Measurements from ENCODE around the gene NFATC1.

NFATC1 gene

DNA sequence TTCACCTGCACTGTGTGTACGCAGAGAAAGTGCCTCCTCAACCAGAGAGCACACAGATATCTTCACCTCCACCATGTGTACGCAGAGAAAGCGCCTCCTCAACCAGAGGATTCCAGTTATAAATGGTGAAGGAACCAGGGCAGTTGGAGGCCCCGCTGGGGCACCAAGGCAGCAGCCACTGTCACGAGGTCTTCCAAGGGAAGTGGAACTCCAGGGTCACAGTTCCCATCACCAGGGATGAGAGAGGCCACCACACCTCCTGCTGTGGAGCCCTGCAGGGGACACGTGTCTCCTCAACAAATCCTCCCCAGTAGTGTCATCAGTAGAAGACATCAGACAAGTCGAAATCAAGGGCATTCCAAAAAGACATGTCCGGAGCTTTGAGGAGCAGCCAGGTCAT lies 28.2 kb upstream of the NFATC1 start:
- TF ChIP-seq ESRRG (CRISPR knock-in tag; IDR thresholded peaks at IDR 0.05) (no peak), TOX (CRISPR knock-in tag; IDR thresholded peaks at IDR 0.05; ENCODE audit: borderline replicate concordance) (no peak), PATZ1 (CRISPR knock-in tag; IDR thresholded peaks at IDR 0.05; ENCODE audit: borderline replicate concordance) (no peak), ZC3H10 (CRISPR knock-in tag; IDR thresholded peaks at IDR 0.05) (no peak), ZNF565 (CRISPR knock-in tag; conservative IDR thresholded peaks at IDR 0.05; ENCODE audit: low read depth) (no peak), ZNF8 (CRISPR knock-in tag; IDR thresholded peaks at IDR 0.05) (no peak), ISL1 (CRISPR knock-in tag; IDR thresholded peaks at IDR 0.05) (no peak), ARNTL (CRISPR knock-in tag; IDR thresholded peaks at IDR 0.05; ENCODE audit: borderline replicate concordance, low read depth) (no peak), ZFP30 (CRISPR knock-in tag; IDR thresholded peaks at IDR 0.05) (no peak), ZFP3 (CRISPR knock-in tag; IDR thresholded peaks at IDR 0.05) (no peak), RARB (CRISPR knock-in tag; IDR thresholded peaks at IDR 0.05) (no peak), CSDC2 (CRISPR knock-in tag; IDR thresholded peaks at IDR 0.05) (no peak), OSR1 (CRISPR knock-in tag; IDR thresholded peaks at IDR 0.05) (no peak), GLIS3 (CRISPR knock-in tag; IDR thresholded peaks at IDR 0.05) (no peak), SNAI2 (CRISPR knock-in tag; IDR thresholded peaks at IDR 0.05) (no peak), ZNF70 (CRISPR knock-in tag; IDR thresholded peaks at IDR 0.05) (no peak)
- TF ChIP-seq, protein P1, sequence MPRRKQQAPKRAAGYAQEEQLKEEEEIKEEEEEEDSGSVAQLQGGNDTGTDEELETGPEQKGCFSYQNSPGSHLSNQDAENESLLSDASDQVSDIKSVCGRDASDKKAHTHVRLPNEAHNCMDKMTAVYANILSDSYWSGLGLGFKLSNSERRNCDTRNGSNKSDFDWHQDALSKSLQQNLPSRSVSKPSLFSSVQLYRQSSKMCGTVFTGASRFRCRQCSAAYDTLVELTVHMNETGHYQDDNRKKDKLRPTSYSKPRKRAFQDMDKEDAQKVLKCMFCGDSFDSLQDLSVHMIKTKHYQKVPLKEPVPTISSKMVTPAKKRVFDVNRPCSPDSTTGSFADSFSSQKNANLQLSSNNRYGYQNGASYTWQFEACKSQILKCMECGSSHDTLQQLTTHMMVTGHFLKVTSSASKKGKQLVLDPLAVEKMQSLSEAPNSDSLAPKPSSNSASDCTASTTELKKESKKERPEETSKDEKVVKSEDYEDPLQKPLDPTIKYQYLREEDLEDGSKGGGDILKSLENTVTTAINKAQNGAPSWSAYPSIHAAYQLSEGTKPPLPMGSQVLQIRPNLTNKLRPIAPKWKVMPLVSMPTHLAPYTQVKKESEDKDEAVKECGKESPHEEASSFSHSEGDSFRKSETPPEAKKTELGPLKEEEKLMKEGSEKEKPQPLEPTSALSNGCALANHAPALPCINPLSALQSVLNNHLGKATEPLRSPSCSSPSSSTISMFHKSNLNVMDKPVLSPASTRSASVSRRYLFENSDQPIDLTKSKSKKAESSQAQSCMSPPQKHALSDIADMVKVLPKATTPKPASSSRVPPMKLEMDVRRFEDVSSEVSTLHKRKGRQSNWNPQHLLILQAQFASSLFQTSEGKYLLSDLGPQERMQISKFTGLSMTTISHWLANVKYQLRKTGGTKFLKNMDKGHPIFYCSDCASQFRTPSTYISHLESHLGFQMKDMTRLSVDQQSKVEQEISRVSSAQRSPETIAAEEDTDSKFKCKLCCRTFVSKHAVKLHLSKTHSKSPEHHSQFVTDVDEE (CRISPR knock-in tag; IDR thresholded peaks at IDR 0.05), result no peak
- no peak for ATAC-seq

DNA sequence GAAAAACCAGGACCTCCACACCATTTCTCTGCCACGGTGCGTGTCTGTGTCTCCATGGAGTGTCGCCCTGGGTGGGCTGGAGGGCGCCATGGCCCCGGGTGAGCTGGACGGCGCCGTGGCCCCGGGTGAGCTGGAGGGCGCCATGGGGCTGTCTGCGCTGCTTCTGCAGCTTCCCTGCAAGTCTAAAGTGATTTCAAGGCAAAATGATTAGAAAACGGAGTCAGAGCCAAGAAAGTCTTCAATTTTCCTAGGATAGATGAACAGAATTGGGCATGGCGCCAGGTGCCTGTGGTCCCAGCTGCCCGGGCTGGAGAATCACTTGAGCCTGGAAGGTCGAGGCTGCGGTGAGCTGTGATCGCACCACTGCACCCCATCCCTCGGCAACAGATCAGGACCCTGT lies 27.7 kb upstream of the NFATC1 start:
- no peak for TF ChIP-seq ESRRG (CRISPR knock-in tag; IDR thresholded peaks at IDR 0.05)
- TF ChIP-seq, protein P1 (CRISPR knock-in tag; IDR thresholded peaks at IDR 0.05), result no peak
- no peak for TF ChIP-seq GLIS3 (CRISPR knock-in tag; IDR thresholded peaks at IDR 0.05)
- no peak for TF ChIP-seq OSR1 (CRISPR knock-in tag; IDR thresholded peaks at IDR 0.05)
- no peak for TF ChIP-seq RARB (CRISPR knock-in tag; IDR thresholded peaks at IDR 0.05)
- TF ChIP-seq ZFP3 (CRISPR knock-in tag; IDR thresholded peaks at IDR 0.05), result no peak
- TF ChIP-seq, protein P2, sequence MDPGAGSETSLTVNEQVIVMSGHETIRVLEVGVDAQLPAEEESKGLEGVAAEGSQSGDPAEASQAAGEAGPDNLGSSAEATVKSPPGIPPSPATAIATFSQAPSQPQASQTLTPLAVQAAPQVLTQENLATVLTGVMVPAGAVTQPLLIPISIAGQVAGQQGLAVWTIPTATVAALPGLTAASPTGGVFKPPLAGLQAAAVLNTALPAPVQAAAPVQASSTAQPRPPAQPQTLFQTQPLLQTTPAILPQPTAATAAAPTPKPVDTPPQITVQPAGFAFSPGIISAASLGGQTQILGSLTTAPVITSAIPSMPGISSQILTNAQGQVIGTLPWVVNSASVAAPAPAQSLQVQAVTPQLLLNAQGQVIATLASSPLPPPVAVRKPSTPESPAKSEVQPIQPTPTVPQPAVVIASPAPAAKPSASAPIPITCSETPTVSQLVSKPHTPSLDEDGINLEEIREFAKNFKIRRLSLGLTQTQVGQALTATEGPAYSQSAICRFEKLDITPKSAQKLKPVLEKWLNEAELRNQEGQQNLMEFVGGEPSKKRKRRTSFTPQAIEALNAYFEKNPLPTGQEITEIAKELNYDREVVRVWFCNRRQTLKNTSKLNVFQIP (CRISPR knock-in tag; IDR thresholded peaks at IDR 0.05; ENCODE audit: borderline replicate concordance, low read depth), result no peak
- TF ChIP-seq CSDC2 (CRISPR knock-in tag; IDR thresholded peaks at IDR 0.05), result no peak
- TF ChIP-seq PATZ1 (CRISPR knock-in tag; IDR thresholded peaks at IDR 0.05; ENCODE audit: borderline replicate concordance), result no peak
- no peak for TF ChIP-seq ZNF565 (CRISPR knock-in tag; conservative IDR thresholded peaks at IDR 0.05; ENCODE audit: low read depth)
- TF ChIP-seq BACH2 (CRISPR knock-in tag; IDR thresholded peaks at IDR 0.05; ENCODE audit: borderline replicate concordance), result no peak
- no peak for TF ChIP-seq TOX (CRISPR knock-in tag; IDR thresholded peaks at IDR 0.05; ENCODE audit: borderline replicate concordance)
- TF ChIP-seq, protein P3, sequence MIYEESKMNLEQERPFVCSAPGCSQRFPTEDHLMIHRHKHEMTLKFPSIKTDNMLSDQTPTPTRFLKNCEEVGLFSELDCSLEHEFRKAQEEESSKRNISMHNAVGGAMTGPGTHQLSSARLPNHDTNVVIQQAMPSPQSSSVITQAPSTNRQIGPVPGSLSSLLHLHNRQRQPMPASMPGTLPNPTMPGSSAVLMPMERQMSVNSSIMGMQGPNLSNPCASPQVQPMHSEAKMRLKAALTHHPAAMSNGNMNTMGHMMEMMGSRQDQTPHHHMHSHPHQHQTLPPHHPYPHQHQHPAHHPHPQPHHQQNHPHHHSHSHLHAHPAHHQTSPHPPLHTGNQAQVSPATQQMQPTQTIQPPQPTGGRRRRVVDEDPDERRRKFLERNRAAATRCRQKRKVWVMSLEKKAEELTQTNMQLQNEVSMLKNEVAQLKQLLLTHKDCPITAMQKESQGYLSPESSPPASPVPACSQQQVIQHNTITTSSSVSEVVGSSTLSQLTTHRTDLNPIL (CRISPR knock-in tag; IDR thresholded peaks at IDR 0.05; ENCODE audit: low read depth), result no peak
- no peak for TF ChIP-seq ZNF8 (CRISPR knock-in tag; IDR thresholded peaks at IDR 0.05)
- no peak for TF ChIP-seq SNAI2 (CRISPR knock-in tag; IDR thresholded peaks at IDR 0.05)
- TF ChIP-seq ARNTL (CRISPR knock-in tag; IDR thresholded peaks at IDR 0.05; ENCODE audit: borderline replicate concordance, low read depth), result no peak
- no peak for ATAC-seq
